ENCODE measurements around the gene PSG3. TPM values are rescaled to one million over a fixed set of nuclear protein-coding genes. Genes with fewer than 3 reads are reported as not detected.
"Not testable (repeated sequence)": the region's sequence is repeated elsewhere in the genome, so short reads cannot be mapped to it uniquely, and the experiment has no call there.

PSG3 gene
- total RNA-seq, 2 experiments from 2014 or later: not detected

DNA sequence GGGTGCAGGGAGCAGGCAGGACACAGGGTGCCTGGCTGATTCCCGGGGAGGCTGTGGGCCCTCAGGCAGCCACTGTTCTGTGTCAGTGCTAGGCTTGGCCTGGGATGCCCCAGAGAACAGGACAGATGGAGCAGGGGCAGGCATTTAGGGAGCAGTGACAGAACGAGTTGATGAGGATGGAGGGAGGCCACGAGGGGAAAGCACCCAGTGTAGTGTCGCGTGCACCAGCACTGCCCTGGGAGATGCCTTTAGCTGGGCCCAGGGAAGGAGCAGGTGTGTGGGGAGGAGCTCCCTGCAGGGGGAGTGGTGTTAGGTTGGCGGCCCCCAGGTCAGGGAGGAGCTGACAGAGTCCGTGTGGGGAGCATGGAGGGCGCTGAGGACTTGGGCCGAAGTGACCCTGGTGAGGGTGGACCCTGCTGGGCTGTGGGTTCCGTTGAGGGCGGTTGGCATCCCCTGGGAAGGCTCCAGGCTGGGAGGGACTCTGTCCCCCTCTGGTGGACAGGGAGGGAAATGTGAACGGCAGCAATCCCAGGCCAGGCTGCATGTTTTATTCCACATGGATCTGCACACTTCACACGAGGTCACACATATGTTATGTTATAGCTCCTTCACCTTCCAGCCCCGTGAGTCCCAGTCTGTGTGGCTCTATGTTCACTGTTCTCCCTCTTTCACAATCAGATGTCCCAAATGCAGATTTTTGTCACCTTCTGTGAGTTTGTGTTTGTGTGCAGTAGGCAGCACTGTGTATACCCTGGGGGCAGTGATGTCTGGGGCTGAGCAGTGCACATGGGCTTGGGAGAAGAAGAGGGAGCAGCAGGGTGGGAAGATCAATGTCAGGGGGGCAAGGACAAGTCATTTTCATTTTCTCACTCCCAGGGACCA is 1.7 kb upstream of the PSG3 start:
- H3K4me1 Mint-ChIP-seq; H3K27ac Mint-ChIP-seq; H3K9me3 Mint-ChIP-seq; H3K36me3 Mint-ChIP-seq (ENCODE audit: low read depth); DNase-seq; H3K4me3 Mint-ChIP-seq; POLR2A ChIA-PET; H3K27me3 Mint-ChIP-seq: not testable (repeated sequence)
- CTCF ChIA-PET: interaction anchor here (0.6 to 0.8 kb wide), 2 partner anchors 19 to 536 kb away, joined by 3 to 4 read pairs; no protein-coding TSS in a partner anchor

DNA sequence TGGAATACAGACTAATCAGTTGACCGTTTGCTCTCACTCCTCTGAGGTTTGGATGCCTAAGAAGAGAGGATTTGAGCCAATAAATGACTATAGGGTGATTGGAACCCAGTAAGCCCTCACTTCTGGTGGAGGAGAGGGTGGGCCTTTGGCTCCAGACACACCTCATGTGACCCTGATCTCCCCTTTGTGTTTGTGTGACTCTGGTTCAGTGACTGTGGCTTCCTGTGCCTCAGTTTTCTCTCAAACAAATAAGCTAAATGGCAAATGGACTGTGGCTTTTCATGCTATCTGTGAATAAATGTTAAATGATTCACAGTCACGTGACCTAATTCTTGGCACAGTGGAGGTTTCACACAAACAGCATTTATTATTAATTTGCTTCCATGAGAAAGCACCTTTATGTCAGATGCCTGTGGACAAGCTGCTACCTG is 2.7 kb downstream of the PSG3 start:
- H3K4me3 Mint-ChIP-seq; CTCF ChIA-PET; H3K36me3 Mint-ChIP-seq (ENCODE audit: low read depth); H3K27me3 Mint-ChIP-seq; POLR2A ChIA-PET; H3K27ac Mint-ChIP-seq; H3K4me1 Mint-ChIP-seq; H3K9me3 Mint-ChIP-seq; DNase-seq: not testable (repeated sequence)

DNA sequence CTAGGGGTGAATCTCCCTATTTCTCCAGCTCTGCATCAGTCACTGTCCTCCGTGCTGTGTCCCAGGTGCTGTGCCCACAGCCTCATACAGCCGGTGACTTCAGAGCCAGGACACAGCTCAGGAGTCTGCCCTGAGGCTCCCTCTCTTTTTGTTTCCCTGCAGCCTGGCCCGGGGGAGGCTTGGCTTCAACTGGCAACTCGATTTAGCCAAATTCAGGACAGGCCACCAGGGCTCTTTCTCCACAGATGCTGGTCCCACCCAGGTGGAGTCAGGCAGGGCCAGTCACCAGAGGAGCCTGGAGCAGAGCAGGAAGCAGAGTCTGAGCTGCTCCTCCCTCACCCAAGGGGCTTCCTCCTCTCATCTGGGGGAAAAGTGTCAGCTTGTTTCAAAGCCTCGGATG is 11.9 kb downstream of the PSG3 start:
- H3K36me3 Mint-ChIP-seq (ENCODE audit: low read depth); H3K4me1 Mint-ChIP-seq; H3K4me3 Mint-ChIP-seq; H3K27ac Mint-ChIP-seq; DNase-seq; CTCF ChIA-PET; POLR2A ChIA-PET; H3K9me3 Mint-ChIP-seq: not testable (repeated sequence)
- H3K27me3 Mint-ChIP-seq: peaks cover 13% of the 10 kb centered on the region

DNA sequence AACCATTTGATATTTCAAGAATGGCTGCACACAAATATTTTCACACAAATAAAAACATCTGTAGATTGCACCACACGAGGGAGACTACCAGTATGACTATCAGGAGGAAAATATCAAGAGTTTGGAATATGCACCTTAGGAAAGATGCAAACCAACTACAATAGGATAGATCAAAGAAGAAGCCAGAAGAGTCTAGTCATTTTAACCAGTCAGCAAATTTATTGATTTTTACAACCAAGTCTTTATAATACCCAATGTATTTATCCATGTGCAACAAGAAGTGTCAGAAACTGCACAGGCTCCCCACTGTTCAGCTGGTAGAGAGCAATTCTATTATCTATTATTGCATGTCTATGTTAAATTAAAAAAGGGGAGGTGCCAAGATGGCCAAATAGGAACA is 26.3 kb downstream of the PSG3 start:
- H3K4me3 Mint-ChIP-seq; H3K27me3 Mint-ChIP-seq; H3K9me3 Mint-ChIP-seq; H3K27ac Mint-ChIP-seq; DNase-seq; H3K4me1 Mint-ChIP-seq; H3K36me3 Mint-ChIP-seq (ENCODE audit: low read depth); POLR2A ChIA-PET; CTCF ChIA-PET: not testable (repeated sequence)

DNA sequence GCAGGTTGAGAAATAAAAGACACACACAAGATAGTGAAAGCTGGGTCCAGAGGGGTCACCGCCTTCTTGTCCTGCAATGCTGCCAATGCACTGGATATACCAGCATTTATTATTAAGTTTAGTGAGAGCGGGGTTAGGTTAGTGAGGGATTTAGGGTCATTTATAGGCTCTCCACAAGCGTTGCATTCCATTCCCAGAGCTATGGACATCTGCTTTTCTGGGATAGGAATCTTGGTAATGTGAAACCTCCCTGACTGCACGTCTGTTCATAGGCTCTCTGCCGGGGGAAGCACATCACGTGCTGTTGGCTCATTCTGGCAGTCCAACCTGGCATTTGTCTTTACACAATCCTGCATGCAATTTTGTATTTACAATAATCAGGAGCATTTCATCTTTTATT is 27.5 kb downstream of the PSG3 start:
- H3K4me1 Mint-ChIP-seq; H3K9me3 Mint-ChIP-seq; DNase-seq; H3K36me3 Mint-ChIP-seq (ENCODE audit: low read depth); POLR2A ChIA-PET; H3K27ac Mint-ChIP-seq; CTCF ChIA-PET; H3K27me3 Mint-ChIP-seq; H3K4me3 Mint-ChIP-seq: not testable (repeated sequence)

DNA sequence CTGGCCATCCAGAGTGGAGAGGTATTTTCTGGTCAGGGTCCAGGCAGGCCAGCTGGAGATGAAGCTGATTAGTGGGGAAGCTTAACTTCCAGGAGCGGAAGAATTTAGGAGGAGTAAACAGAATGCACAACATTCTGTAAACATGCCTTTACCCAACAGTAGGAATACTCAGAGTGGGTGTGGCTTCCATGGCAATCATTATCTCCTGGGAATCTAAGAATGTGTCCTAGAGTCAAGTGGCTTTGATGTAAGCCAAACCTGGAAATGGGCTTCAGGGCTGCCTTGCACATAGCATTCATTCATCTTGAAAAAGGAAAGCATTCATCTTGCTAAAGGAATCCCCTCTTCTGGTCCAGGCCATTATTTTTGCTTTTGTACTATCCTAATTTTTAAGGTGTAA is 29.3 kb downstream of the PSG3 start:
- H3K4me1 Mint-ChIP-seq; CTCF ChIA-PET; H3K27ac Mint-ChIP-seq; POLR2A ChIA-PET; H3K27me3 Mint-ChIP-seq; H3K9me3 Mint-ChIP-seq; H3K4me3 Mint-ChIP-seq; H3K36me3 Mint-ChIP-seq (ENCODE audit: low read depth); DNase-seq: not testable (repeated sequence)

DNA sequence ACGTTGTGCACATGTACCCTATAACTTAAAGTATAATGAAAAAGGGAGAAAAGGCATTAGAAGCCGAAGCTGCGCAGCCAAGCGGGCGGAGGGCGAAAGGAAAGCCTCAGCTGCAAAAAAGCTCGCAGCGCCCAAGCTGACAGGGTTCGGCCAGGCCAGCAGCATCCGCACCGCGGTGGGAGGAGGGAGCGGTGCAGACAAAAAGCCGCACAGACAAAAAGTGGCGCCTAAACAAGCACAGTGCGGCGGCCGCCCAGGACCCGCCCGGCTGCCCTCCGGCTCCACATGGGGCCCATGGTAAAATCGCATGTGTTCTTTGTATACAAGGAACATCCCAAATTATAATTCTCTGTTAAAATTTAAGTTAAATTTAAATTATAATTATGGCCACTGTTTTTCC is 42.4 kb downstream of the PSG3 start:
- peaks cover 34% of the 10 kb centered on the region for H3K27me3 Mint-ChIP-seq
- no peak overlapping the region for H3K27ac Mint-ChIP-seq
- H3K4me3 Mint-ChIP-seq: no peak overlapping the region
- ChIA-PET CTCF (interaction anchor here (1.2 kb wide), 1 partner anchor 21 kb away, joined by 5 read pairs; no protein-coding TSS in a partner anchor), POLR2A (no interaction called here)
- H3K4me1 Mint-ChIP-seq: no peaks in the 10 kb centered on the region
- H3K36me3 Mint-ChIP-seq (ENCODE audit: low read depth): no peaks in the 10 kb centered on the region
- DNase-seq: no peak
- H3K9me3 Mint-ChIP-seq: no peaks in the 10 kb centered on the region

DNA sequence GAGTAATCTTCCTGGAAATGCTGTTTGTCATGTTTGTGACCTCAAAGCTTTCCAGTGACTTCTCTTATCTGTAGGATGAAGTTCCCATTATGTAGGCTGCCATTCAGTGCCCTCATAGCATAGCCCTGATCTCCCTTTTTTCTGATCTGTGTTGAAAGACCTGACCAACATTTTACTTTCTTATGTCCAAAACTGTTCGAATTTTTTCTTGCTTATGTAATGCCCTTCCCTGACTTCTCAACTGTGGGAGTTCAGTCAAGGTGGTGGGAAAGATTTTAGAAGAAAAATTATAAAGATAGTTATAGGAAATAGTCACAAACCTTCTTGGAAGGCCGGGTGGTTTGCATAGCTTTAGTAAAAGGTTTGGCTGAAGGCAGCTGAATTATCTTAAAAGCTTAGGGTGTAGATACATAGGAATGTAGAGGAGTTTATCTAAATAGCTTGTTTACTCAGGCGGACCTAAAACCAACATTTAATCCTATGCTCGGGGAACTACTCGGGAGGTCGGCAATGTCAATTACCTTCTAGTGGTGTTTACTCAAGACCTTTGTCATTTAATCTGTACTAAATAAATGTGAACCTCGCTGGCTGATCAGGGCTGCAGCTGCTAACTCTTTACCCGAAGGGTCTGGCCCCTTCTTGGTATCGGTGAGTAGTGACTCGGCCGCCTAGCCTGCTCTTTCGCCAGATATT is 44.3 kb downstream of the PSG3 start:
- DNase-seq: no peak
- H3K27ac Mint-ChIP-seq: no peak overlapping the region
- no peaks in the 10 kb centered on the region for H3K36me3 Mint-ChIP-seq (ENCODE audit: low read depth)
- H3K27me3 Mint-ChIP-seq: peaks cover 35% of the 10 kb centered on the region
- H3K4me1 Mint-ChIP-seq: no peaks in the 10 kb centered on the region
- no peaks in the 10 kb centered on the region for H3K9me3 Mint-ChIP-seq
- ChIA-PET CTCF (interaction anchor here (0.6 to 0.7 kb wide), 2 partner anchors 9 to 1082 kb away, joined by 3 read pairs; no protein-coding TSS in a partner anchor), POLR2A (no interaction called here)
- no peak overlapping the region for H3K4me3 Mint-ChIP-seq

DNA sequence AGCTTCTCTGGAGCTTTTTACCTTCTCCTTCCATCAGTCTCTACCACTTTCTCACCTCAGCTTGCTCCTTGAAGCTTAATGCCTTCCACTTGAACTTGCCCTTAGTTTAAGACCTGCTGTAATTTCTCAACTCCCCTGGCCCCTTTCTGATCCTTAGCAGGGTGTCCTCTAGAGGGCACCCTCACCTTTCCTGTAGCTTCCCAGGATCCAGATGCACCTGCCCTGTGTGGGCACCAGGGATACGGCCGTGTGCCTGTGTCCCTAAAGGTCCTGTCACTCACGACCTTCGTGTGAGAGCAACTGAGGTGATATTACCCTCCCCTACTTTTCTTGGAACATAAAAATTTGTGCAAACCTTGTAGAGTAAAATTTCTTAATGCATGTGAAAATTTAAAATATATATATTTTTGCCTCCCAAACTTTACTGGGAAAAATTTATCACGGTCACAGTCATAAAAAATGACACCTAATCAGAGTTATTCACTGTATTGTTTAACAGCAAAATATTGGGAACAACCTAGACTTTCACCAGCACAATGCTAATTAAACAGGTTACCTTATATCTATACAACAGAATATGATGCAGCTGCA is 46.4 kb downstream of the PSG3 start:
- H3K4me3 Mint-ChIP-seq: no peak overlapping the region
- no peaks in the 10 kb centered on the region for H3K4me1 Mint-ChIP-seq
- no peaks in the 10 kb centered on the region for H3K36me3 Mint-ChIP-seq (ENCODE audit: low read depth)
- ChIA-PET POLR2A (no interaction called here), CTCF (interaction anchor here (0.6 kb wide), 1 partner anchor 168 kb away, joined by 4 read pairs; no protein-coding TSS in a partner anchor)
- no peaks in the 10 kb centered on the region for H3K9me3 Mint-ChIP-seq
- peaks cover 28% of the 10 kb centered on the region for H3K27me3 Mint-ChIP-seq
- DNase-seq: no peak
- H3K27ac Mint-ChIP-seq: no peak overlapping the region

DNA sequence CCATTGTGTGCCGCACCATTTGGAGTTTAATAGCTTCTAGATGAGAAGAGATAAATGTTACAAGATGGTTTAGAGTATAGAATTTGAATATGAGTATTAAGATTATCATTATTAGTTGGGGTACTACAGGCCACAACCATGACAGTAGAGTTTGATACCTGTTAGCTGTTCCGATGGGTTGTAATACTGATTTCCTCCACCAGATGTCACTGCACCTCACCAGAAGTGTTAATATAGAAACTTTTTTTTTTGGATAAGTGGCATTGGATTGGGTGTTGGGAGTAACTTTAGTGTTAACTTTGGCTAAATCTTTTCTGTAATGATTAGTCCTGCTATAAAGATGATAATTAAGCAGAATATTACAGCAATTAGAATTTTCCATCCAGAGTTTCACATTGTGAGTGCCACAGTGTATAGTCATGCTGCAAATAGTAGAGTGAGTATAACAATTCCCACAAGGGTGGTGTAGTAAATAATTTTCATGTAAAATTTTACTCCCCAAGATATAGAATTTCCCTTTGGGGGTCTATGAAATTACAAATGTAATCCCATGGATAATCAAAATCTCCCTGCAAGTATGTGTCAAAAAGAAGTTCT is 56.3 kb downstream of the PSG3 start:
- ChIA-PET CTCF (no interaction called here), POLR2A (no interaction called here)
- no peaks in the 10 kb centered on the region for H3K36me3 Mint-ChIP-seq (ENCODE audit: low read depth)
- peak; percentile 26 for DNase-seq
- H3K4me1 Mint-ChIP-seq: no peaks in the 10 kb centered on the region
- H3K27ac Mint-ChIP-seq: no peak overlapping the region
- no peak overlapping the region for H3K4me3 Mint-ChIP-seq
- H3K27me3 Mint-ChIP-seq: no peaks in the 10 kb centered on the region
- H3K9me3 Mint-ChIP-seq: peaks cover 20% of the 10 kb centered on the region

DNA sequence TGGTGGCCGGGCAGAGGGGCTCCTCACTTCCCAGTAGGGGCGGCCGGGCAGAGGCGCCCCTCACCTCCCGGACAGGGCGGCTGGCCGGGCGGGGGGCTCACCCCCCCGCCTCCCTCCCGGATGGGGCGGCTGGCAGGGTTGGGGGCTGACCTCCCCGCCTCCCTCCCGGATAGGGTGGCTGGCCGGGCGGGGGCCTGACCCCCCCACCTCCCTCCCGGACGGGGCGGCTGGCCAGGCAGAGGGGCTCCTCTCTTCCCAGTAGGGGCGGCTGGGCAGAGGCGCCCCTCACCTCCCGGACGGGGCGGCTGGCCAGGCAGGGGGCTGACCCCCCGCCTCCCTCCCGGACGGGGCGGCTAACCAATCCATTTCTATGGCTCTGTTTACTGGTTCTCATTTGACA is 64.0 kb downstream of the PSG3 start:
- DNase-seq; H3K27ac Mint-ChIP-seq; H3K36me3 Mint-ChIP-seq (ENCODE audit: low read depth); H3K9me3 Mint-ChIP-seq; H3K4me3 Mint-ChIP-seq; H3K27me3 Mint-ChIP-seq; H3K4me1 Mint-ChIP-seq; POLR2A ChIA-PET: not testable (repeated sequence)
- CTCF ChIA-PET: interaction anchor here (1.2 kb wide), 1 partner anchor 22 kb away, joined by 5 read pairs; no protein-coding TSS in a partner anchor

DNA sequence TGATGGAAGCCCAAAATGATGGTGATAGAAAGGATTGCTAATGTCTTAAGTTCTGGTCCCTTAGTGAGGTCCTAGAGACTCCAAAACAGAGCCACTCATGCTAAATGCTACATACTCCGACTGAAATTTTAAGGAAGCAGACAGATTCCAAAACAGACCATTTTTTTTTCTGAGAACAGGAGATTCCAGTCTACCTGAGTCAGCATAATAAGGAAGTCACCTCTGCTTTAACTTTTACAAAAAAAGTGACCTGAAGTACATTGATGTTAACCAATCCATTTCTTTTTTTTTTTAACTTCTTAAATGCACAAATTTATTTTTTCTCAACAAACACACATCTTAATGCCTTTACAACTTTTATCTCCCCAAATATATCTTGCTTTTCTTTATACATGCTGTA is 65.7 kb downstream of the PSG3 start:
- H3K36me3 Mint-ChIP-seq (ENCODE audit: low read depth); H3K4me3 Mint-ChIP-seq; DNase-seq; H3K27ac Mint-ChIP-seq; H3K4me1 Mint-ChIP-seq; POLR2A ChIA-PET; CTCF ChIA-PET; H3K27me3 Mint-ChIP-seq; H3K9me3 Mint-ChIP-seq: not testable (repeated sequence)

All from activated CD4-positive, alpha-beta T cell treated with anti-CD3 and anti-CD28 coated beads, Interleukin-2, amount 10 ng/mL, durations not matched to agents 7 days and 5 days (primary cell).